Upper lobe of left lung (tissue), 4 donors: ENCODE results near the gene HEATR5B.

ENCODE experiments used
- EP300 ChIP-seq, 4 donors: sonication (generic); formaldehyde crosslinking; IDR thresholded peaks; one replicate each; pipeline ENCODE4 v1.5.1; 2017; ENCODE audit warnings: antibody characterized with exemption in 4 of 4, control low read depth in 2 of 4
- POLR2A ChIP-seq, 4 donors: fragments of 450-650 bp; IDR thresholded peaks; one replicate each; pipeline ENCODE4 v1.5.1; 2016 to 2017; ENCODE audit warnings: antibody characterized with exemption in 4 of 4, mild to moderate bottlenecking in 2 of 4
- POLR2AphosphoS5 ChIP-seq, 2 donors: sonication (generic); formaldehyde crosslinking; IDR thresholded peaks; one replicate each; pipeline ENCODE4 v1.5.1; 2017; ENCODE audit warnings: antibody characterized with exemption in 2 of 2
- TF ChIP-seq, protein P1 (sequence below), 6 experiments: fragments of 450-650 bp in 4 of 6; fragments of 200-600 bp in 2 of 6; sonication (generic) in 2 of 6; IDR thresholded peaks; one replicate each; pipeline ENCODE4 v1.5.1; 2016 to 2019; ENCODE audit warnings: antibody characterized with exemption in 6 of 6

DNA sequence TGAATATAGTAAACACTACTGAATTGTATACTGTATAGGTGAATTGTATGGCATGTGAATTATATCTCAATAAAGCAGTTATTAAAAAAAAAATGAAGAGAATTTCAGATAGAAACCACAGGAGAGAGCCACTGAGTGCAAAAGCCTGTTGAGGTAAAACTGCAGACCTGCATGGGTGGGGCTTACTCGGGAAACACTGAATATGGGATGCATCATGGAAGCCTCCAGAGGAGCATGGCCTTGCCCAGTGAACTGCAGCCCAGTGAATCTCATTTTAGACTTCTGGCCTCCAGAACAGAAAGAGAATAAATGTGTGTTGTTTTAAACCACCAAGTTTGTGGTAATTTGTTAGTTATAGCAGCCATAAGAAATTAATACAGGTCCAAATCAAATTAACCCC, 15.9 kb upstream of the HEATR5B start:
- TF ChIP-seq, protein P1, sequence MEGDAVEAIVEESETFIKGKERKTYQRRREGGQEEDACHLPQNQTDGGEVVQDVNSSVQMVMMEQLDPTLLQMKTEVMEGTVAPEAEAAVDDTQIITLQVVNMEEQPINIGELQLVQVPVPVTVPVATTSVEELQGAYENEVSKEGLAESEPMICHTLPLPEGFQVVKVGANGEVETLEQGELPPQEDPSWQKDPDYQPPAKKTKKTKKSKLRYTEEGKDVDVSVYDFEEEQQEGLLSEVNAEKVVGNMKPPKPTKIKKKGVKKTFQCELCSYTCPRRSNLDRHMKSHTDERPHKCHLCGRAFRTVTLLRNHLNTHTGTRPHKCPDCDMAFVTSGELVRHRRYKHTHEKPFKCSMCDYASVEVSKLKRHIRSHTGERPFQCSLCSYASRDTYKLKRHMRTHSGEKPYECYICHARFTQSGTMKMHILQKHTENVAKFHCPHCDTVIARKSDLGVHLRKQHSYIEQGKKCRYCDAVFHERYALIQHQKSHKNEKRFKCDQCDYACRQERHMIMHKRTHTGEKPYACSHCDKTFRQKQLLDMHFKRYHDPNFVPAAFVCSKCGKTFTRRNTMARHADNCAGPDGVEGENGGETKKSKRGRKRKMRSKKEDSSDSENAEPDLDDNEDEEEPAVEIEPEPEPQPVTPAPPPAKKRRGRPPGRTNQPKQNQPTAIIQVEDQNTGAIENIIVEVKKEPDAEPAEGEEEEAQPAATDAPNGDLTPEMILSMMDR (IDR thresholded peaks at IDR 0.05), result no peak
- TF ChIP-seq POLR2A (IDR thresholded peaks at IDR 0.05) (no peak), POLR2AphosphoS5 (IDR thresholded peaks at IDR 0.05) (no peak), EP300 (IDR thresholded peaks at IDR 0.05) (no peak)
